GM21381 (cell line): ENCODE data around the gene MYL6B.
A peak's percentile ranks its signal among the peaks of the same experiment; 100 is the strongest.

Experiments used
- ATAC-seq: cut with Tn5 transposase; IDR thresholded peaks from one replicate; pipeline ENCODE4 v1.9.1; 2021; ENCODE audit warnings: mild to moderate bottlenecking, moderate library complexity; ENCODE audit not compliant: unreplicated experiment

The MYL6B gene

DNA sequence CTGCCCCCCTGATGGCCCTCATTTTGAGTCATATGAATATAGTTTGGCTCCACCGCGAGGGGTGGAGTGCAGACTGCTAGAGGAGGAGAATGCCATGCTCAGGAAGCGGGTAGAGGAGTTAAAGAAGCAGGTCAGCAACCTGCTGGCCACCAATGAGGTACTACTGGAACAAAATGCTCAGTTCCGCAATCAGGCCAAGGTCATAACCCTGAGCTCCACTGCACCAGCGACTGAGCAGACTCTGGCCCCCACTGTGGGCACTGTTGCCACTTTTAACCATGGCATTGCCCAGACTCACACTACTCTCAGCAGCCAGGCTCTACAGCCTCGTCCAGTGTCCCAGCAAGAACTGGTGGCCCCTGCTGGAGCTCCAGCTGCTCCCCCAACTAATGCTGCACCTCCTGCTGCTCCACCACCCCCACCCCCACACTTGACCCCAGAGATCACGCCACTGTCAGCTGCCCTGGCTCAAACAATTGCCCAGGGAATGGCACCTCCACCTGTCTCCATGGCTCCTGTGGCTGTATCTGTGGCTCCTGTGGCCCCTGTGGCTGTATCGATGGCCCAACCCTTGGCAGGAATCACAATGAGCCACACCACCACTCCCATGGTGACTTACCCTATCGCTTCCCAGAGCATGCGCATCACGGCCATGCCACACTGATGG, 31.1 kb upstream of the MYL6B start:
- no peak for ATAC-seq

DNA sequence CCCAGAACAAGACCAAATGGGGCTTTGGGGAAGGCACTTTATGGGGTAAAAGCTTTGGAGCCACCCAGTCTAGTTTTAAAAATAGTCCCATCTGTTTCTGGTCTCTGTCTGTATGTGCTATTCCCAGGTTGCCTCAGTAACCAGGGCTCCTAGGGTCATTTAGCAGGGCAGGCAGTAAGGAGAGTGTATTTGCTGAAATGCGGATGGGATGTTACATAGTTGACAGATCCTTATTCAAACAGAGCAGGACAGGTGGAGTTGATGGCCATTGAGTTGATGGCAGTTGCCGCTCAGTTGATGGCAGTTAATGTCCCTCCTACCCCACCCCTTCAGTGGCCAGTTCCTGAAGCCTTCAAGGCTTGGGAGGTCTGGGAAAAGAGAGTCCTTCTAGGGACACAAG, 29.8 kb upstream of the MYL6B start:
- no peak for ATAC-seq

DNA sequence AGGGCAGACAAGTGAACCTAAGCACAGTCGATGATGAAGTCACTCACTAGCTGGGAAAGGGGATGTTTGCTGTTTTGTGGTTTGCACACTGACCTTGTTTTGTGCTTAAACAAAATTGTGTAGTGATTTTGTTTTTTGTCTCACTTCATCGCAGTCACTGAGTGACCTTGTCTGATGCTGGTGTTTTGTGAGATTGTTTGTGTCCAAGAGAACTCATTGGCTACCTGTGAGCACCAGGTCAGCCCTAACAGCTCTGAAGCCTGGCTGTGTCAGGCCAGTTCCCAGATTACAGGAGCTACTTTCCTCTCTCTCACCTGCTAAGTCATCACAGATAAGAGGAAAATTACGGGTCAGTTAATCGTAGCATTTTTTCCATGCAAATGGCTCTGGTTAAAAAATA, 28.3 kb upstream of the MYL6B start:
- no peak for ATAC-seq

DNA sequence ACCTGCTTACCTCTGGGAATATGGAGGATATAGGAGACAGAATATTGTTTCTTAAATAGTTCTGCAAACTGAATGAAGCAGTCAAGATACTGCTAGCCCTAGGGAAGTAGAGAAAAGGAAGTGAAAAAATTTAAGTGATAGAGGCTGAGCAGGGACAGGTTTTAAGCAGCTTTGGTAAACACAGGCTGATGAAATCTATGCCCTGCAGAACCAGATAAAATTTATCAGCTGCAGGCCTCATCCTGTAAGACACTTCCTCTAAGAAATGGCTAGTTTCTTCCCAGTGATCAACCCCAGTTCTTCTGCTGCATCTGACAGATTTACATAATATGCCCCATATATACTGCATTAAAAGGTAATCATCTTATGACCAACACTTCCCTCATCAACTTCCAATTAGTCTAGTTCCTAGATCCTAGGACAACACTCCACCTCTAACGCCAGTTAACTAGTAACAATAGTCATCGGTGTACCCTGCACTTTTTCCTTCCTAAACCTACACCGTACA, 25.6 kb upstream of the MYL6B start:
- ATAC-seq: no peak

DNA sequence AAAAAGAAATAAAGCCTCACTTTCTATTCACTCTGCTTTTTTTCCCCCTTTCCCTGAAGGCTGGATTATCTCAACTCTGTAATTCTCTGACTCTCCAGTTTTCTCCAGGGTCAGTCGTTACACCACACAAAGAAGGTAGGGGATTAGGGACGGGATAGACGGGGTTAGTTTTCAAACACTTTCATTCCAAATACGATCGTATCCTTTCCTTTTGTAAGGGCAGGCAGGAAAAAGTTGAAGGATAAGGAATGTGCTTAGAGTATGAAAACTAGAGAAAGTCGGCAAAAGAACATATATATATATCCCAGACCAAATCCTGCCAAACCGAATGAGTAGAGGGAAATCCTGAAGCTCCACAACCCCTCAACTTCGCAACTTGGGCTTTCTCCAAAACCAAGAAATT, 24.9 kb upstream of the MYL6B start:
- ATAC-seq: no peak

DNA sequence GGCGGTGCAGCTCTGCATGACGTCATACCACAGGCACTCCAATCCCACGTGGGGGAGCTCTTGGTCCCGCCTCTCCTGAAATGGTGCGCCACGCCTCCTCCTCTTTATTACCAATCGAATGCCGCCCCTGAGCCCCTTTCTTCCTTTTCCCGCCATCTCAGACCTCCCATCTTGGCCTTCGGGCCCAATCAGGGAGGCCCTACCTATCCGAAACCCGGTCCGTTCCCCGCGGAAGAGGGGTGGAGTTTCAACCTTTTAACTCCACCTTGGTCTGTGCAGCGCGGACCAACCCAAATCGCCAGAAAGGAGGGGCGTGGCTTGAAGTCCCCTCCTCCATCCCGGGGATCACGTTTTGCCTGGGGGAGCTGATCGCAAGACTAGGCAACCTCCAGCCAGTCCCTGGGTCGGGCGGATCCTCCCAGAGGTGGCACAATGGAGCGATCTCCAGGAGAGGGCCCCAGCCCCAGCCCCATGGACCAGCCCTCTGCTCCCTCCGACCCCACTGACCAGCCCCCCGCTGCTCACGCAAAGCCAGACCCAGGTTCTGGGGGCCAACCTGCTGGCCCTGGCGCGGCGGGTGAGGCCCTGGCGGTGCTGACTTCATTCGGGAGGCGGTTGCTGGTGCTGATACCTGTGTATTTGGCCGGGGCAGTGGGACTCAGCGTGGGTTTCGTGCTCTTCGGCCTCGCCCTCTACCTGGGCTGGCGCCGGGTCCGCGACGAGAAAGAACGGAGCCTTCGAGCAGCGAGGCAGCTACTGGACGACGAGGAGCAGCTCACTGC, 24.3 kb upstream of the MYL6B start, which contains the start of gene ESYT1:
Gene ESYT1 (plus strand): TSS at position 380 of the 782 bp plus-strand sequence. CDS start 53 bp downstream, at position 433.
- ATAC-seq: peak; percentile 86

DNA sequence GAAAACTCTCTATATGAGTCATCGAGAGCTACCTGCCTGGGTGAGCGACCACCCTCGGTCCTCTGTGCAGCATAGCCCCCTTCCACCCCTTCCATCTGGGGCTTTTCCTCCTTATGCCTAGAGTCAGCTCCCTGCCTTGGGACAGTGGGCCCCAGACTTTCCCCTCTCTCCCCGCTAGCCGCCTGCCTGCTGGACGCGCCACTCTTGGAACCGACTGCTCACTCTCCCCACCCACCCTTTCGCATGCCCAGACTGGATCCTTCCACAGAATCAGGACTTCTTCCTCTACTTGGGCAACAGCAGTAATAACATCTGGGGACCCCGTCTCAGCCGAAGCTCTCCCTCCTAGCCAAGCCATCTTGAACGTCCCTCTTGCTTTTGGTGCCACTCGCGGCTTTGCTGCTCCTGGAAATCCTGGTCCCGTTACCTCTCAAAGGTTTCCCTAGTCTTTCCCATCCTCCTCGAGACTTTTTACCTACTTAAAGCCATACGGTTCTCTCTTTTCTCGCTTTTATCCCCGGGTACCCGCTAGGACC, 23.6 kb upstream of the MYL6B start:
- ATAC-seq: no peak

DNA sequence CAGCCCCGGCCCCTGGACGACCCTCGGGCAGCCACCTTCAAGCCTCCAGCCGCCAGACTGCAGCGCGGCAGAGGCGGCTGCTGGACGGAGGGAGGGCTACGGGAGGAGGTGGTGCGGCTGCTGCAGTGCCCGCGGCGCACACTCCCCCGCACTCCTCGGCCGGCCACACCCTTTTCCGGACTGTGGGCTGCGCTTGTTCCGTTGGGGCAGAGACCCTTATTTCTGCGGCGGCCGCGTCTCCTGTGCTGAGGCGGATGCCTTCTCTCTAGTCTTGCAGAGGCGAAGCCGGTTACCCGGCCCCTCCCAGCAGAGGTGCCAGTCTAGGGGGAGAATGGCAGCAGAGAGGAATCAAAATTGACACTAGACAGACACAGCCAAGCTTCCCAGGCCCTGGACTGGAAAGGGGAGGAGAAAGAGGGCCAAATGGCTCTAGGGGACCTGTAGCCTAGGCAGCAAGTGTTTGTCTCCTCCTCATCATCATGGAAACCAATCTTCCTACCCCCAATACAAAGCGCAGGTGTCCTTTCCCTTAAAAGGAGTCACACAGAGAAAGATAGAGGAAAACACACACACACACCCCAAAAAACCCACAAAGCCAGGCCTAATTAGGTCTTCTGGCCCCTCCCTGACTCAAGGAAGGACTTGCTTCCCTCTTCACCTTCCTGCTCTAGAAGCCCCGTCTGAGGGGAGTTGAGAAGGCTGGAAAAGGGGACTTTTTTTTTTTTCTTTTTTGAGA, 23.0 kb upstream of the MYL6B start:
- peak; percentile 28 for ATAC-seq

DNA sequence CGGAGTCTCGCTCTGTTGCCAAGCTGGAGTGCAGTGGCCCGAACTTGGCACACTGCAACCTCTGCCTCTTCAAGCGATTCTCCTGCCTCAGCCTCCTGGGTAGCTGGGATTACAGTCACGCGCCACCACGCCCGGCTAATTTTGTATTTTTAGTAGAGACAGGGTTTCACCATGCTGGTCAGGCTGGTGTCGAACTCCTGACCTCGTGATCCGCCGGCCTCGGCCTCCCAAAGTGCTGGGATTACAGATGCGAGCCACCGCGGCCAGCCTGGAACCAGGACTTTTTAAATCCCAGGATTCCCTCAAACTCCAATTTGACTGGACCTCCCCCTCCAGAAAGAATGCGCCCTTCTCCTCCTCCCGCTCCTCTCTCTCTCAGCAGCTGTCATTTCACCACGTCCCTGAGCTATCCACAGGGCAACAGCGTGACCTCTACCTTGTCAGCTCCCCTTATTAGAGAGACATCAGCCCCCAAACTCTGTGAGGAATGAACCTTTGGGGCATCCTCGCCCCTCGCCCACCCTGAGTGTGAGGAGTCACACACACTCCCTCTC, 22.4 kb upstream of the MYL6B start:
- ATAC-seq: no peak

DNA sequence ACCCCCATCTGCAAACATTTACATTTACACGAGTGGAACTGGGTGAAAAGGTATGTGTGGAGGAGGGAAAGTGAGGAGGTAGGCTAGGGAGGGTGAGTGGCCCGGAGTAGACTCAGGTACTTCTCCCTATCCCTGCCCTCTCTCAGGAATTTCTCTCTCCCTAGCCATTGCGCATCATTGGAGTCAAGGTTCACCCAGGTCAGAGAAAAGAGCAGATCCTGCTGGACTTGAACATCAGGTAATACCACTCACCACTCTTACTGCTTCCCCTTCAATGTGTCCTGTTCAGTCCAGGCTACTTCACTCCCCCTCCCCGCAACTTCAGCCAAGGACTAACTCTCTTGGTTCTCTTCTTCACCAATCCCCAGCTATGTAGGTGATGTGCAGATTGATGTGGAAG, 21.5 kb upstream of the MYL6B start:
- no peak for ATAC-seq

DNA sequence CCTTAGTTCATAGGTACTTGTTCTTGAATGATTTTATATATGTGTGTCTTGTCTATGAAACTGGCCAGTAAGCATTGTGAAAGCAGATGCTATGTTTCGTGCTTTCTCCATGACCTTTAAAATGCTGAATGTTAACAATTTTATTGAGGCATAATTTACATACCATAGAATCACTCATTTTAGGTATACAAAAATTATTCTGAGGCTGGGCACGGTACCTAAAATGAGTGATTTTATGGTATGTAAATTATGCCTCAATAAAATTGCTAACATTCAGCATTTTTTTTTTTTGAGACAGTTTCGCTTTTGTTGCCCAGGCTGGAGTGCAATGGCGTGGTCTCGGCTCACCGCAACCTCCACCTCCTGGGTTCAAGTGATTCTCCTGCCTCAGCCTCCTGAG, 17.5 kb upstream of the MYL6B start:
- no peak for ATAC-seq

DNA sequence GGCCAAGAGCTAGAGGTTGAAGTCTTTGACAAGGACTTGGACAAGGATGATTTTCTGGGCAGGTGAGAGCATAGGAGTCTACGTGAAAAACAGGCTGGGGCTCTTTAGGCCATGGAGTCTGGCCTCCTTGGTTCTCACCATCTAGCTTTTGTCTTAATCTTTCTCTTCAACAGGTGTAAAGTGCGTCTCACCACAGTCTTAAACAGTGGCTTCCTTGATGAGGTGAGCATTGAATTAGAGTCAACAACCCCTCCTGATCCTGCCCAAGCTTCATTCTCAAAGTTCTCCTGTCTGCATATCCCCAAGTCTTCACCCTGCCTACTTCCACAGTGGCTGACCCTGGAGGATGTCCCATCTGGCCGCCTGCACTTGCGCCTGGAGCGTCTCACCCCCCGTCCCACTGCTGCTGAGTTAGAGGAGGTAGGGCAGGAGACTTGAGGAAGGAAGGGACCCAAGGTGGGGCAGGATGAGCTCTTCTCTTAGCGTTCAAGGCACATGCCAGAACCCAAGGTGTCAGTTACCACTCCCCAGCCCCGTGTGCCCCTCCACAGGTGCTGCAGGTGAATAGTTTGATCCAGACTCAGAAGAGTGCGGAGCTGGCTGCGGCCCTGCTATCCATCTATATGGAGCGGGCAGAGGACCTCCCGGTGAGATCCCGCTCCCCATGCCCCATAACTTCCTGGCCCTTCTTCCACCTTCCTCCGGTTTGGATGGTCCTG, 14.4 kb upstream of the MYL6B start:
- ATAC-seq: no peak

DNA sequence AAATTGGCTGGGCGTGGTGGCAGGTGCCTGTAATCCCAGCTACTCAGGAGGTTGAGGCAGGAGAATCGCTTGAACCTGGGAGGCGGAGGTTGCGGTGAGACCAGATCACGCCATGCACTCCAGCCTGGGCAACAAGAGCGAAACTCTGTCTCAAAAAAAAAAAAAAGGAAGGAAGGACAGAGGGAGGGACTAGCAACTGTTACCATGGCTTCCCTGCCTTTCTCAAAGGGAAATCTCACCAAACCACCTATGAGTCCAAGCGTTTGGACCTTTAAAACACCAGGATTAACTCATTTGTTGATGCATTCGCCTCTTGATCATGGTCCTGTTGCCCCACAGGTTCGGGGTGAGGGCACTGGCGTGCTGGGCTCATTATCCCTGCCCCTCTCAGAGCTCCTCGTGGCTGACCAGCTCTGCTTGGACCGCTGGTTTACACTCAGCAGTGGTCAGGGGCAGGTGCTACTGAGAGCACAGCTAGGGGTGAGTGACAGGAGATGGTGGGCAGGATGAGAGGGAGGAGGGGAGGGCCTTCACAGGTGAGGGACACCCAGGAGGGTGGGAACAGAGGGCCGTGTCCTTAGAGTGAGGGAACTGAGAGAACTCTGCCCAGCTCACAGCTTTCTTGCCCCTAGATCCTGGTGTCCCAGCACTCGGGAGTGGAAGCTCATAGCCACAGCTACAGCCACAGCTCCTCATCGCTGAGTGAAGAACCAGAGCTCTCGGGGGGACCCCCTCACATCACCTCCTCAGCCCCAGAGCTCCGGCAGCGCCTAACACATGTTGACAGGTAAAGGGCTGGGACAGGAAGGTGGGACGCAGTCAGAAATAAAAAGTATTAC, 10.2 kb upstream of the MYL6B start:
- ATAC-seq: no peak

DNA sequence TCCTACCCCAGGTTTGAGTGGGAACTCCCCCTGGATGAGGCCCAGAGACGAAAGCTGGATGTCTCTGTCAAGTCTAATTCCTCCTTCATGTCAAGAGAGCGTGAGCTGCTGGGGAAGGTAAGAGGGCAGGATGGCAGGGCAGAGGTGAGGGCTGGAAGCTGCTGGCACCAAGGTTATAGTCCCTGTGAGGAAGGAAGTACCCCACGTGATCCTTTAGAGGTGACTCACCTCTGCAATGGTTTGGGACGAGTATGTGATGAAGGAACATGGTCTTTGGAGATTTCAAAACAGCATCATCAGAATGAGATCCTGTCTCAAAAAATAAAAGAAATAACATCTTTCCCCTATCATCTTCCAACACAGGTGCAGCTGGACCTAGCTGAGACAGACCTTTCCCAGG, 9.2 kb upstream of the MYL6B start:
- no peak for ATAC-seq

DNA sequence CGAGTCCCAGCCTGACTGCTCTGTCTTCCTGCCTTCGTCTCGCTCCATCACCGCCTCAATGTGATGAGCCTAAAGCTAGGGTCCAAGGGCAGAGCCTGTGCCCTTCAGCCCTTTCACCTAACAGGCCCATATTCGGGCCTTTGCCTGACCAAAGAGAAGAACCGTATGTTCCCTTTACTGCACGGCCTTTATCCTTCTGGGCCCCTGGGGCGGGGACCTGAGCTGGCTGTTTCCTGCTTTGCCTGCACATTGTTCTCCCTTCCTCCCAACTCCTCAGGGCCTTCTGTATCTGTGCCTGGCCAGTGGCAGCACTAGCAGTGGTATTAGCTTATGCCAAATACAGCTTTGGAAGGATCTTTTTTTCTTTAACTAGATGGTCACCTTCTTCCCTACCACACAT, 8.5 kb upstream of the MYL6B start:
- no peak for ATAC-seq

DNA sequence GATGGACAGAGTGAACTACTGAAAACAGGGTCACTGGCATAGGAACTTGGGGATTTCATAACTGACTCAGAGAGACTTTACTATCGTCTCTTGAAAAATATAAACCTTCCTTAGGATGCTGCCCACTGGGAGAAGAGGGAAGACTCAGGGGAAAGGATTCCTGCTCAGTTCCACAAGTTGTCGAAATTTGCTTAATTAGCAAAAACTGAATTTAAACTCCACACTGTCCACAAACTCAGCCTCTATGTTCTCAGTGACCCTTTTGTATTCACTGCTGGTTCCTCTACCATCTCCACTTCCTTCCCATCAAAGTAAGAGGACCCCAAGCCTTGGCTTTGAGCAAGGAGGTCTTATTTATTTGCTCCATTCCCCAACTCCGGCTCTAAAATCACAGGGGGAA, 7.2 kb upstream of the MYL6B start:
- no peak for ATAC-seq

DNA sequence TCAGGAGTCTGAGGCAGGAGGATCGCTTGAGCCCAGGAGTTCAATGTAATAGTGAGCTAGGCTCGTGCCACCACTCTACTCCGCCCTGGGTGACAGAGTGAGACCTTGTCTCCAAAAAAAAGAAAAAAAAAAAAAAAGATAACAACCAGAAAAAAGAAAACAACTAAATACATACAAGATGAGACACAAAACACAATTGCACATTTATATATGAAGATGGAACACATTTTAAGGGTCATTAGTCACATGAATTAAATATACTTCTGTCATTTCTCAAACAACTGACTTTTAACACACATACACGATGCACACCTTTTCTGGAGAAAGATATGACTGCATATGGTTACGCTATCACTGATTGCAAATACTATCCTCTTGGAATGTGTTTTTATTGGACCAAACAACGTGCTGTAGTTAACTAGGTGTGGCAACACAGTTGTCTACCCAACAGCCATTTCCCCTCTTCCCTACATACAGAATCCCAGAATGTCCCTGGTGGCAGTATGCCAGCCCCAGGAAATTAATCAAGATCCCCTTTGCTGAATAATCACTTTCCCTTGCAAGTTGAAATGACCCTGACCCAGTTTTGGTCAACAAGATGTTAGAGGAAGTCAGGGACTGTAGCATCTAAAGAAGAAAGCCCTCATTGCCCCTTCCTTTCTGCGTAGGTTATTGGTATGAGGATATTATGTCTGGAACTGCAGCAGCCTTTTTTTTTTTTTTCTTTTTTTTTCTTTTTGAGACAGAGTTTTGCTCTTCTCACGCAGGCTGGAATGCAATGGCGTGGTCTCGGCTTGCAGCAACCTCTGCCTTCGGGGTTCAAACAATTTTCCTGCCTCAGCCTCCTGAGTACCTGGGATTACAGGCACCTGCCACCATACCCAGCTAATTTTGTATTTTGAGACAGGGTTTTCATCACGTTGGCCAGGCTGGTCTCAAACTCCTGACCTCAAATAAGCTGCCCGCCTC, 5.6 kb upstream of the MYL6B start:
- no peak for ATAC-seq

DNA sequence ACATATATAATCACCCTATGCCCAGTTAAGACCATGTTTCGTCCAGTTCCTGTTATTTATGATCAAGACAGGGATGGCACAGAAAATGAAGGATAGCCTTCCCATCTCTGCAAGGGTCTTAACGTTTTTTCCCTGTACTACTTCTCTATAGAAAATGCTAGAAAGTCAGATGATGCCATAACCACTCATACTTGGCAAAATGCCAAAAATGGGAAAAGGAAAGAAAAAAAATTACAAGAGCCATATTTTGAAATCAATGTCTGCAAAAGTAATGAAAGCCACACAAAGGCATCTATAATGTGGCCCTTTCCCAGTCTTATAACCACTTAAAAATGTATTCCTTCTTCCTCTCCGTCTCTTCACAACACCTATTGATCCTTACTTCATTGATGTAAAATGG, 1.8 kb upstream of the MYL6B start:
- no peak for ATAC-seq
